ENCODE measurements around the gene PIK3CA.

Gene PIK3CA

DNA sequence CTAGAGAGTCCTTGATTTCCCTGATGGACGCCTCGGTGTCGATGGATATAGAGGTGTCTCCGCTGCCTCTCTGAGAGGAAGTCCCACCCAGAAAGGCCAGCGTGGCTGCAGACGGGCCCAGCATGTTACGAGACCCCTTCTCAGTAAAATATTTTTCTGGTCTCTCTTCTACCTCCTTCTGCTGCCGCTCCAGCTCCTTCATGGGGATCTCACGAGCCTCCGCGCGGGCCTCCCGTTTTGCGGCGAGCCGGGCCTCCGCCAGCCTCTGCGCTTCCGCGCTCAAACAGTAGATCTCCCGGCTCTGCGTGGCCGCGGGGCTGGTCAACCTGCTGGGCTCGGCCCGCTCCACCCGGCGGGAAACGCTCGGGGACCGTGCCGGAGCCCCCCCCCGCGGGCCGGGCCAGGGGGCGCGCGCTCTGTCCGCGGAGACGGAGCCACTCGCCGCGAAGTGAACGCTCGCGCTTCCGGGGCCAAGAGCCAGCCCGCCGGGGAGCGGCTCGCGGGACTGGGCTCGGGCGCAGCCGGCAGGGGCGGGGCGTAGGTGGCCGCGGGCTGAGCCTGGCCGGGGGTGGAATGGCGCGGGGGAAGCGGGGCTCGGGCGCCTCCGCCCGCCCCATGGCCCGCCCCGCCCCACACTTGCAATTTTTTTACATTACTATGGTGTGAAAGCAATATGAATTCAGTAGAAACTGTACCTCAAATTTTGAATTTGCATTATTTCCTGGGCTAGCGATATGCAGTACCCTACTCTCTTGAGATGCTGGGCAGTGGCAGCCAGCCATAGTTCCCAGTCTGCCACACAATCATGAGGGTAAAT is 113.0 kb downstream of the PIK3CA start:
- CTCF ChIA-PET: interaction anchor here (0.9 to 2.3 kb wide), 5 partner anchors 11 to 156 kb away, joined by 3 to 10 read pairs (median 3); no protein-coding TSS in a partner anchor

DNA sequence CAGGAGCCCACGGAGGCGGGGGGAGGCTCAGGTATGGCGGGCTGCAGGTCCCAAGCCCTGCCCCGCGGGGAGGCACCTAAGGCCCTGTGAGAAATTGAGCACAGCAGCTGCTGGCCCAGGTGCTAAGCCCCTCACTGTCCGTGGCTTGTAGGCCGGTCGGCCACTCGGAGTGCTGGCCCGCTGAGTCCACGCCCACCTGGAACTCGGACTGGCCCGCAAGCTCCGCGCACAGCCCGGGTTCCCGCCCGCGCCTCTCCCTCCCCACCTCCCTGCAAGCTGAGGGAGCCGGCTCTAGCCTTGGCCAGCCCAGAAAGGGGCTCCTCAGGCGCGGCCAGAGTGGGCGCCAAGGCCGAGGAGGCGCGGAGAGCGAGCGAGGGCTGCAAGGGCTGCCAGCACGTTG is 115.0 kb downstream of the PIK3CA start:
- ChIA-PET POLR2A (no interaction called here), CTCF (interaction anchor here (1.5 to 2.3 kb wide), 2 partner anchors 9 to 17 kb away, joined by 5 to 10 read pairs; no protein-coding TSS in a partner anchor)
- TF ChIP-seq, protein P1, sequence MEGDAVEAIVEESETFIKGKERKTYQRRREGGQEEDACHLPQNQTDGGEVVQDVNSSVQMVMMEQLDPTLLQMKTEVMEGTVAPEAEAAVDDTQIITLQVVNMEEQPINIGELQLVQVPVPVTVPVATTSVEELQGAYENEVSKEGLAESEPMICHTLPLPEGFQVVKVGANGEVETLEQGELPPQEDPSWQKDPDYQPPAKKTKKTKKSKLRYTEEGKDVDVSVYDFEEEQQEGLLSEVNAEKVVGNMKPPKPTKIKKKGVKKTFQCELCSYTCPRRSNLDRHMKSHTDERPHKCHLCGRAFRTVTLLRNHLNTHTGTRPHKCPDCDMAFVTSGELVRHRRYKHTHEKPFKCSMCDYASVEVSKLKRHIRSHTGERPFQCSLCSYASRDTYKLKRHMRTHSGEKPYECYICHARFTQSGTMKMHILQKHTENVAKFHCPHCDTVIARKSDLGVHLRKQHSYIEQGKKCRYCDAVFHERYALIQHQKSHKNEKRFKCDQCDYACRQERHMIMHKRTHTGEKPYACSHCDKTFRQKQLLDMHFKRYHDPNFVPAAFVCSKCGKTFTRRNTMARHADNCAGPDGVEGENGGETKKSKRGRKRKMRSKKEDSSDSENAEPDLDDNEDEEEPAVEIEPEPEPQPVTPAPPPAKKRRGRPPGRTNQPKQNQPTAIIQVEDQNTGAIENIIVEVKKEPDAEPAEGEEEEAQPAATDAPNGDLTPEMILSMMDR (IDR thresholded peaks at IDR 0.05; ENCODE audit: control extremely low read depth, extremely low read depth, low read depth, missing control alignments): no peak
- DNase-seq (ENCODE audit: extremely low spot score): no peak

More for the DNA sequence above, 113.0 kb downstream of the PIK3CA start:
- POLR2A ChIA-PET: no interaction called here
- TF ChIP-seq, protein P1 (IDR thresholded peaks at IDR 0.05; ENCODE audit: control extremely low read depth, extremely low read depth, low read depth, missing control alignments): no peak
- peak; percentile 88 for DNase-seq (ENCODE audit: extremely low spot score)

DNA sequence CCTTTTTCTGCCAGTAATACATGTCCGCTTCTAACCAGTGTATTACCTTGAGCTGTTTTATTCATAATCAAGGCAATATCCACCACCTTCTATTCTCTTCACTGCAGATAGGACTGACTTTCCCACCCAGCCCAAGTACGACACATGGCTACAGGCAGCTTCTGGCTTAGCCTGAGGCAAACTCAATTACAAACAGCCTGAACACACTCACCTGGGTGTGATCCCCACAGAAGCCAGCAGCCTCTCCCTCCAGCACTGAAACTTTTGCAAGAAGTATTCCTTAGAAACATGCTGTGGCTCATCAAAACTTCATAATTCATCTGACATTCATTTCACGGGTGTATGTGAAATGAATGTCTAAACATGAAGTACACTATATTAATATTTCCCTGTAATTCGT is 116.3 kb downstream of the PIK3CA start:
- ChIA-PET POLR2A (no interaction called here), CTCF (no interaction called here)
- TF ChIP-seq, protein P1 (IDR thresholded peaks at IDR 0.05; ENCODE audit: control extremely low read depth, extremely low read depth, low read depth, missing control alignments): no peak
- DNase-seq (ENCODE audit: extremely low spot score): no peak

DNA sequence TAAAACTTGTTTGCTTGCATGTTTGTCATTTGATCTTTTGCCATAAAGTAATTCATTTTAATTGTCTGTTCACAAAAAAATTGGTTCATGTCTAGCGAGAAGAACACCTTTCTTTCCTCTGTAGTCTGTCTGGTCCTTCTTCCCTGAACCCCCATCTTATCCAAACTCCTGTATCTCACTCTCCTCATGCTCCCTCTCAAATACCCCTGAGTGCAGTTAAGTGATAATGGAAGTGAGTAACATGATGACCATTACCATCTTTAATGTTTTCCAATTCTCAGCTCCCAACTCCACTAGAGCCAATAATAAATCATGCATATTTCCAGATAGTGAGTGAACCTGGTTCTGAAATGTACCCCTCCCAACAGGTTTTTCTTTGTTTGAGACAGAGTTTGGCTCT is 116.9 kb downstream of the PIK3CA start:
- POLR2A ChIA-PET: no interaction called here
- DNase-seq (ENCODE audit: extremely low spot score): no peak
- CTCF ChIA-PET: interaction anchor here (1.6 kb wide), 1 partner anchor 11 kb away, joined by 6 read pairs; no protein-coding TSS in a partner anchor
- TF ChIP-seq, protein P1 (IDR thresholded peaks at IDR 0.05; ENCODE audit: control extremely low read depth, extremely low read depth, low read depth, missing control alignments): no peak

DNA sequence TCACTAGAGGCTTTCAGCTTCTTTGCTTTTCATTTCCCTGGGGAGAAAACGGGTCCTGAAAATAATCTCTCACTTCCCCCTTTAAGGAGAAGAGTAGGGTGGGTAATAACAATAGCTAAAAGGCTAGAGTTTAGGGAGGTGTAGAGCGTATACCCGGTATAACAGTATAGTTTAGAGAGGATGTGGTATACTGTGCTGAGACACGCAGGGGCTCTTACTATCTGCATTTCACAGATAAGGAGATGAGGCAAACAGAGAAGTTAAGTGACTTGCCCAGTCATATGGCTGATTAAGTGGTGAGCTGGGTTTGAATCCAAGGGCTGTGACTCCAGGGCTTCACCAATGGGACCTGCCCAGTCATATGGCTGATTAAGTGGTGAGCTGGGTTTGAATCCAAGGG is 117.7 kb downstream of the PIK3CA start:
- DNase-seq (ENCODE audit: extremely low spot score): peak; percentile 29
- TF ChIP-seq, protein P1 (IDR thresholded peaks at IDR 0.05; ENCODE audit: control extremely low read depth, extremely low read depth, low read depth, missing control alignments): no peak
- ChIA-PET CTCF (interaction anchor here (0.9 to 1.6 kb wide), 3 partner anchors 10 to 183 kb away, joined by 3 to 6 read pairs (median 3); no protein-coding TSS in a partner anchor), POLR2A (no interaction called here)

DNA sequence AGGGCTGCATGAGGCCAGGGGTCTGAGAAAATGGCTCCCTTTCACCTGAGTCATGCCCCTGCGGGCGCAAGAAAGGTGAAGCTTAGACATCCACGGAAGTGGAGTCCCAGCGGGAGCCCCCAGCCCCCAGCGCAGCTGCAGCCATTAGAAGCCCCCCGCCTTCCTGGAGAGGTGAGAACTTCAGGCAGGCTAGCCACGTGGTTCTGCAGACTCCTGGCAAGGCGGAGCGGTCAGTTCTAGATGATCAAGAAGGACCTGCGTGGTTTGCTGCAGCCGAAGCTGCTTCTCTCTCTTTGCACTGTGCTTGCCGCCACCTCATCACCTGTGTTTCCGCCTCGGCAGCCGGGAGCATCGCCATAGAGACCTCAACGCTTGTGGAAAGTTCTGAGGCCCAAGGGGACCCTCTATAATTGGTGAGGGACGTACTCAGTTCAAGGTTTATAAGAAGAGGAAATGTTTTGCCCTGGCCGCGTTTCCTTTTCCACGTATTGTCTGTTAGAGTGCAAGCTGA is 118.6 kb downstream of the PIK3CA start:
- TF ChIP-seq, protein P1 (IDR thresholded peaks at IDR 0.05; ENCODE audit: control extremely low read depth, extremely low read depth, low read depth, missing control alignments): no peak
- CTCF ChIA-PET: interaction anchor here (0.9 to 1.5 kb wide), 4 partner anchors 43 to 184 kb away, joined by 3 read pairs; no protein-coding TSS in a partner anchor
- POLR2A ChIA-PET: no interaction called here
- no peak for DNase-seq (ENCODE audit: extremely low spot score)

All from GM10248 (cell line).